PC-9 (cell line): ENCODE results near the gene ADISSP. TPM values are rescaled to one million over a fixed set of nuclear protein-coding genes. Genes with fewer than 3 reads are reported as not detected.

Experiments used
- BruUV-seq: library from RNA; stranded (reverse); fragments of 400-500 nt; replicated peaks from 2 replicates; lab custom pipeline; 2021; lab: Mats Ljungman, UMichigan
- CTCF ChIA-PET: fragments of 300-600 bp; sonication (Branson Sonifier 250); formaldehyde crosslinking; loops from one replicate; lab custom pipeline; 2022; ENCODE audit warnings: antibody characterized with exemption; lab: Charles Lee
- POLR2A ChIA-PET: fragments of 300-600 bp; sonication (Branson Sonifier 250); formaldehyde crosslinking; loops from one replicate; lab custom pipeline; 2022; ENCODE audit warnings: antibody characterized with exemption; ENCODE audit not compliant: unreplicated experiment; lab: Charles Lee
- DNase-seq, 2 experiments: peaks; one replicate each; pipeline versions ENCODE4 v3.0.0 to v3.0.0-alpha.2; 2015 to 2022; ENCODE audit warnings: mixed read lengths in 1 of 2
- H2AFZ ChIP-seq: fragments of 200-600 bp; sonication (generic); 2 replicates; pipeline ENCODE4 v1.8.1; 2017; ENCODE audit warnings: antibody characterized with exemption
- H3F3A ChIP-seq: fragments of 200-600 bp; sonication (generic); 2 replicates; pipeline ENCODE4 v1.8.1; 2017; ENCODE audit warnings: antibody characterized with exemption, mild to moderate bottlenecking, low read depth; ENCODE audit not compliant: insufficient read depth
- H3K27ac ChIP-seq: fragments of 200-600 bp; sonication (generic); 2 replicates; pipeline ENCODE4 v1.6.1; 2016; ENCODE audit warnings: mixed run types
- H3K27me3 ChIP-seq: fragments of 200-600 bp; sonication (generic); 2 replicates; pipeline ENCODE4 v1.6.1; 2016; ENCODE audit warnings: low read depth, mixed run types; ENCODE audit not compliant: insufficient read depth
- H3K36me3 ChIP-seq: fragments of 200-600 bp; sonication (generic); 2 replicates; pipeline ENCODE4 v1.6.1; 2016; ENCODE audit warnings: low read depth, mixed run types
- H3K4me1 ChIP-seq: fragments of 200-600 bp; sonication (generic); replicated peaks from 2 replicates; pipeline ENCODE4 v1.6.1; 2016; ENCODE audit warnings: mixed run types; ENCODE audit not compliant: insufficient read depth
- H3K4me2 ChIP-seq: fragments of 200-600 bp; sonication (generic); 2 replicates; pipeline ENCODE4 v1.6.1; 2017; ENCODE audit warnings: mixed run types
- H3K4me3 ChIP-seq: fragments of 200-600 bp; sonication (generic); 2 replicates; pipeline ENCODE4 v1.6.1; 2016; ENCODE audit warnings: mixed run types
- H3K79me2 ChIP-seq: fragments of 200-600 bp; sonication (generic); 2 replicates; pipeline ENCODE4 v1.6.1; 2017; ENCODE audit warnings: low read depth, mixed run types
- H3K9me2 ChIP-seq: fragments of 200-600 bp; sonication (generic); 2 replicates; pipeline ENCODE4 v1.8.1; 2017; ENCODE audit warnings: mild to moderate bottlenecking; ENCODE audit not compliant: insufficient read depth
- H3K9me3 ChIP-seq: fragments of 200-600 bp; sonication (generic); 2 replicates; pipeline ENCODE4 v1.8.1; 2016; ENCODE audit warnings: low read depth; ENCODE audit not compliant: insufficient read depth
- H4K20me1 ChIP-seq: fragments of 200-600 bp; sonication (generic); 2 replicates; pipeline ENCODE4 v1.8.1; 2017; ENCODE audit not compliant: insufficient read depth
- EZH2 ChIP-seq: fragments of 200-600 bp; sonication (generic); IDR thresholded peaks from 2 replicates; pipeline ENCODE4 v1.8.0; 2017; ENCODE audit warnings: antibody characterized with exemption, low read depth
- intact Hi-C: fragments of 100-400 bp; cut with micrococcal nuclease; formaldehyde crosslinking; loops from one replicate; pipeline ENCODE4 v1.10.0; 2022; ENCODE audit not compliant: unreplicated experiment
- total RNA-seq: library from RNA; stranded (reverse); gene quantifications from 2 replicates; pipeline ENCODE4 v1.2.3, GENCODE V29; 2021
- TF ChIP-seq, protein P1 (sequence below): fragments of 200-600 bp; sonication (generic); conservative IDR thresholded peaks from 2 replicates; pipeline ENCODE4 v1.6.1; 2017; ENCODE audit warnings: mixed run types, antibody characterized with exemption, mild to moderate bottlenecking, moderate library complexity

ADISSP gene
- total RNA-seq, 1 experiment from 2014 or later = 86.9 TPM

DNA sequence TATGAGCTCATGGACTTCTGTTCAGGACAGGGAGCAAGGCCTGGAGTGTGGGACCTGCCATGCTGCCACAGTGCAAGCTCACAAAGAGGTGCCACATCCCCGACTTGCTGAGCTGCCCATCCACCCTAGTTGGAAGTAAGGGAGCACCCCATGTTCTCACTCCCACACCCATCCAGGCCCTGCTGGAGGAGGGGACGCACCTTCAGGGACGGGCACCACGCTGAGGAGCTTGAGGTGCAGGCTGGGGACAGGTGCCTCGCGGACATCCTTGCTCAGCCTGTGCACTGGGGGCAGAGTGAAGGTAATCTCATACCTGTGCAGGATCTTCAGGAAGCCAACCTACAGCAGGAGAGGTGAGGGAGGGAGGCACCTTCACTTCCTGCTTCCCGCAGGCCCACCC lies 12.3 kb downstream of the ADISSP start:
- no peaks in the 10 kb centered on the region for H3K27me3 ChIP-seq
- H3K9me2 ChIP-seq = no peaks in the 10 kb centered on the region
- H3K27ac ChIP-seq = no peak overlapping the region
- H3K4me1 ChIP-seq = no peaks in the 10 kb centered on the region
- DNase-seq = no peak
- H3K4me2 ChIP-seq = no peak overlapping the region
- ChIA-PET CTCF (interaction anchor here (1.2 kb wide), 1 partner anchor 11 kb away, joined by 4 read pairs; no protein-coding TSS in a partner anchor), POLR2A (no interaction called here)
- H3K9me3 ChIP-seq = no peaks in the 10 kb centered on the region
- BruUV-seq = no TSS peak
- no peaks in the 10 kb centered on the region for H4K20me1 ChIP-seq
- no peaks in the 10 kb centered on the region for H3K79me2 ChIP-seq
- H3K4me3 ChIP-seq = no peak overlapping the region
- intact Hi-C loops = no loop called here
- H2AFZ ChIP-seq = no peak overlapping the region
- H3F3A ChIP-seq = no peaks in the 10 kb centered on the region
- H3K36me3 ChIP-seq = no peaks in the 10 kb centered on the region
- TF ChIP-seq EZH2 = no peak
- TF ChIP-seq, protein P1, sequence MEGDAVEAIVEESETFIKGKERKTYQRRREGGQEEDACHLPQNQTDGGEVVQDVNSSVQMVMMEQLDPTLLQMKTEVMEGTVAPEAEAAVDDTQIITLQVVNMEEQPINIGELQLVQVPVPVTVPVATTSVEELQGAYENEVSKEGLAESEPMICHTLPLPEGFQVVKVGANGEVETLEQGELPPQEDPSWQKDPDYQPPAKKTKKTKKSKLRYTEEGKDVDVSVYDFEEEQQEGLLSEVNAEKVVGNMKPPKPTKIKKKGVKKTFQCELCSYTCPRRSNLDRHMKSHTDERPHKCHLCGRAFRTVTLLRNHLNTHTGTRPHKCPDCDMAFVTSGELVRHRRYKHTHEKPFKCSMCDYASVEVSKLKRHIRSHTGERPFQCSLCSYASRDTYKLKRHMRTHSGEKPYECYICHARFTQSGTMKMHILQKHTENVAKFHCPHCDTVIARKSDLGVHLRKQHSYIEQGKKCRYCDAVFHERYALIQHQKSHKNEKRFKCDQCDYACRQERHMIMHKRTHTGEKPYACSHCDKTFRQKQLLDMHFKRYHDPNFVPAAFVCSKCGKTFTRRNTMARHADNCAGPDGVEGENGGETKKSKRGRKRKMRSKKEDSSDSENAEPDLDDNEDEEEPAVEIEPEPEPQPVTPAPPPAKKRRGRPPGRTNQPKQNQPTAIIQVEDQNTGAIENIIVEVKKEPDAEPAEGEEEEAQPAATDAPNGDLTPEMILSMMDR = no peak

DNA sequence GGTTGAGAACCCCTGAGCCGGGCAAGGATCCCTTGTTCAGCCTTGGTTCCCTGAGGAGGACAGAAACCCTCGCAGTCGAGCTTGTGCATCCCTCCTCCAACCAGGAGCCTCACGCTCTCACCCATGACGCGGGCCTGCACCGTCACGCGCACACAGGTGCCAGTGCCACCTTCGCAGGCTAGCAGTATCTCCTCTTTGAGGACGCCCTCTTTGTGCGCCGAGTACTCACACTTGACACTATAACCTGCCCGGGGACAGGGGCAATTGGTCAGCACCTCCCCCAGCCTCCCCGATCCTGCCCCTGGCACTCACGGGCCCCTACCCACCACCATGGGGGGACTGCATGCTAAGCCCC lies 13.3 kb downstream of the ADISSP start:
- H2AFZ ChIP-seq = no peak overlapping the region
- POLR2A ChIA-PET = no interaction called here

DNA sequence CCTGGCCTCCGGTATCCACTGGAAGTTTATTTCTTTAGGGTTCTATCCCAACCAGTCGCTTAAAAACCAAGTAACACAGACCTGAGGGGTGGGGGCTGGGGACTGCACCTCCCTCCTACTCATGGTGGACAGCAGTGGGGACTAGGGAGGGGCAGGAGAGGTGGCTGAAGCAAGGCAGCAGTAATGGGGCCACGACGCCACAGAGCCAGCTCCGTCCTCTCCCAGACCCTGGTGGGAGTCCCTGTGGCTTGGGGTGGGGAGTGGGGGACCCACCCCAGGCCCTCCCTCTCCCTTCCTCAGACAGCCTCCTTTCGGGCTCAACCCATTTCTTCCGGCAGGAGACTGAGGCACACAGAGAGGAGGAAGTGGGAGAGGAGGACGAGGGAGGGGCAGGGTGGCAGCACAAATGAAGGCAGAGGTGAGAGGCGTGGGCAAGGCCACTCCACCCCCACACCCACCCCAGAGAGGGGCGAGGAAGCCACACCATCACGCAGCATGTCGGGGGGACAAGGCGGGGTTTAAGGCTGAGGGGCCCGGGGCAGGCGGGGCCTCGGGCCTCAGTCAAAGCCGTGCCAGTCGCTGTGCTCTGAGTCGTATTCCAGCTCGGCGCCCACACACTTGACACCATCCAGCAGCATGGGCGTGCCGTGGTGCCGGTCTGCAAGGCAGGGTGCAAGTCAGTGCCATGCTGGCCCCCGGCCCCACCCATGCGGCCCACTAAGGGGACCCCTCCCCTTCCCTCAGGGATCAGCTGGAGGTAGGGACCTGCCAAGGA lies 13.9 kb downstream of the ADISSP start:
- CTCF ChIA-PET = interaction anchor here (1.1 to 1.3 kb wide), 3 partner anchors 28 to 89 kb away, joined by 3 to 4 read pairs (median 3); partner anchors contain the start of gene SPEF1
- H3F3A ChIP-seq = no peaks in the 10 kb centered on the region
- intact Hi-C loops = loop anchor here (1.0 kb wide), 1 partner anchor 28 kb away; the partner anchor contains the start of gene SPEF1

More for the DNA sequence above, 13.3 kb downstream of the ADISSP start:
- H4K20me1 ChIP-seq = no peaks in the 10 kb centered on the region
- no peaks in the 10 kb centered on the region for H3K4me1 ChIP-seq
- no peak overlapping the region for H3K4me3 ChIP-seq
- no peak overlapping the region for H3K4me2 ChIP-seq
- intact Hi-C loops = no loop called here
- H3K79me2 ChIP-seq = no peaks in the 10 kb centered on the region
- BruUV-seq = no TSS peak
- H3K27ac ChIP-seq = no peak overlapping the region
- TF ChIP-seq, protein P1 = no peak
- no peak for TF ChIP-seq EZH2
- CTCF ChIA-PET = no interaction called here
- H3K36me3 ChIP-seq = no peaks in the 10 kb centered on the region
- H3K27me3 ChIP-seq = no peaks in the 10 kb centered on the region
- no peaks in the 10 kb centered on the region for H3F3A ChIP-seq
- DNase-seq = no peak
- H3K9me3 ChIP-seq = no peaks in the 10 kb centered on the region
- H3K9me2 ChIP-seq = no peaks in the 10 kb centered on the region

More for the DNA sequence above, 13.9 kb downstream of the ADISSP start:
- BruUV-seq = TSS peak; percentile 61
- no peak for DNase-seq
- H3K27me3 ChIP-seq = no peaks in the 10 kb centered on the region
- H3K27ac ChIP-seq = no peak overlapping the region
- no peaks in the 10 kb centered on the region for H3K36me3 ChIP-seq
- H3K4me3 ChIP-seq = no peak overlapping the region
- no peaks in the 10 kb centered on the region for H3K4me1 ChIP-seq
- H4K20me1 ChIP-seq = no peaks in the 10 kb centered on the region
- no peak overlapping the region for H2AFZ ChIP-seq
- H3K79me2 ChIP-seq = no peaks in the 10 kb centered on the region
- no peak for TF ChIP-seq EZH2
- TF ChIP-seq, protein P1 = no peak
- H3K9me3 ChIP-seq = no peaks in the 10 kb centered on the region
- H3K4me2 ChIP-seq = no peak overlapping the region
- no peaks in the 10 kb centered on the region for H3K9me2 ChIP-seq
- POLR2A ChIA-PET = no interaction called here
